ENCODE measurements around the gene PPP3R2. TPM values are rescaled to one million over a fixed set of nuclear protein-coding genes. Genes with fewer than 3 reads are reported as not detected.

PPP3R2 gene
- total and polyA plus RNA-seq, 2 experiments from 2014 or later, result not detected

GRCh38 chr9:101564252-101564651, 30.5 kb downstream of the PPP3R2 start (continued):
- TF ChIP-seq ZNF462 (CRISPR knock-in tag; IDR thresholded peaks at IDR 0.05), result no peak
- TF ChIP-seq, protein P1, sequence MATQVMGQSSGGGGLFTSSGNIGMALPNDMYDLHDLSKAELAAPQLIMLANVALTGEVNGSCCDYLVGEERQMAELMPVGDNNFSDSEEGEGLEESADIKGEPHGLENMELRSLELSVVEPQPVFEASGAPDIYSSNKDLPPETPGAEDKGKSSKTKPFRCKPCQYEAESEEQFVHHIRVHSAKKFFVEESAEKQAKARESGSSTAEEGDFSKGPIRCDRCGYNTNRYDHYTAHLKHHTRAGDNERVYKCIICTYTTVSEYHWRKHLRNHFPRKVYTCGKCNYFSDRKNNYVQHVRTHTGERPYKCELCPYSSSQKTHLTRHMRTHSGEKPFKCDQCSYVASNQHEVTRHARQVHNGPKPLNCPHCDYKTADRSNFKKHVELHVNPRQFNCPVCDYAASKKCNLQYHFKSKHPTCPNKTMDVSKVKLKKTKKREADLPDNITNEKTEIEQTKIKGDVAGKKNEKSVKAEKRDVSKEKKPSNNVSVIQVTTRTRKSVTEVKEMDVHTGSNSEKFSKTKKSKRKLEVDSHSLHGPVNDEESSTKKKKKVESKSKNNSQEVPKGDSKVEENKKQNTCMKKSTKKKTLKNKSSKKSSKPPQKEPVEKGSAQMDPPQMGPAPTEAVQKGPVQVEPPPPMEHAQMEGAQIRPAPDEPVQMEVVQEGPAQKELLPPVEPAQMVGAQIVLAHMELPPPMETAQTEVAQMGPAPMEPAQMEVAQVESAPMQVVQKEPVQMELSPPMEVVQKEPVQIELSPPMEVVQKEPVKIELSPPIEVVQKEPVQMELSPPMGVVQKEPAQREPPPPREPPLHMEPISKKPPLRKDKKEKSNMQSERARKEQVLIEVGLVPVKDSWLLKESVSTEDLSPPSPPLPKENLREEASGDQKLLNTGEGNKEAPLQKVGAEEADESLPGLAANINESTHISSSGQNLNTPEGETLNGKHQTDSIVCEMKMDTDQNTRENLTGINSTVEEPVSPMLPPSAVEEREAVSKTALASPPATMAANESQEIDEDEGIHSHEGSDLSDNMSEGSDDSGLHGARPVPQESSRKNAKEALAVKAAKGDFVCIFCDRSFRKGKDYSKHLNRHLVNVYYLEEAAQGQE (IDR thresholded peaks at IDR 0.05; ENCODE audit: unreplicated experiment), result no peak
- TF ChIP-seq STAT1 (IDR thresholded peaks at IDR 0.05; ENCODE audit: unreplicated experiment), result no peak
- TF ChIP-seq ZNF114 (CRISPR knock-in tag; IDR thresholded peaks at IDR 0.05), result no peak

- no peaks in the 10 kb centered on the region for H3K4me1 Mint-ChIP-seq
- ATAC-seq (no peak), DNase-seq (ENCODE audit: low spot score) (no peak)
- no peak overlapping the region for H3K4me2 ChIP-seq
- no peaks in the 10 kb centered on the region for H3K27me3 ChIP-seq (ENCODE audit: insufficient read depth)
- no peaks in the 10 kb centered on the region for H3F3A ChIP-seq (replicated peaks; ENCODE audit: low read depth)
- H3K4me3 Mint-ChIP-seq, result no peak overlapping the region
- peaks cover 23% of the 10 kb centered on the region for H3K79me2 ChIP-seq (replicated peaks; ENCODE audit: insufficient read depth)
- H3K27ac ChIP-seq (ENCODE audit: low read depth), result no peak overlapping the region
- H3K4me1 ChIP-seq (ENCODE audit: insufficient read depth), result no peaks in the 10 kb centered on the region
- H4K20me1 ChIP-seq (replicated peaks; ENCODE audit: insufficient read depth), result no peaks in the 10 kb centered on the region
- no peaks in the 10 kb centered on the region for H3K27me3 Mint-ChIP-seq (ENCODE audit: insufficient read depth, low read depth, poor library complexity)
- H3K9me3 Mint-ChIP-seq, result no peaks in the 10 kb centered on the region
- H3K36me3 Mint-ChIP-seq (ENCODE audit: low read depth), result peaks cover 75% of the 10 kb centered on the region
- peaks cover 51% of the 10 kb centered on the region for H3K36me3 ChIP-seq (ENCODE audit: insufficient read depth)
- no peak overlapping the region for H3K27ac Mint-ChIP-seq
- H2AFZ ChIP-seq, result no peak overlapping the region
- H3K9me2 ChIP-seq (ENCODE audit: insufficient read depth), result no peaks in the 10 kb centered on the region
- no peak overlapping the region for H3K4me3 ChIP-seq
- TF ChIP-seq ZNF462 (CRISPR knock-in tag; IDR thresholded peaks at IDR 0.05) (no peak), NANOG (IDR thresholded peaks at IDR 0.05; ENCODE audit: borderline replicate concordance) (no peak), STAT1 (IDR thresholded peaks at IDR 0.05; ENCODE audit: unreplicated experiment) (no peak), JUNB (IDR thresholded peaks at IDR 0.05; ENCODE audit: unreplicated experiment) (no peak)
Measured at GRCh38 chr9:101562966-101563365, 31.8 kb downstream of the PPP3R2 start.
